Heart left ventricle (tissue), 13 donors: ENCODE data around the gene CCL5.

Source experiments
- CTCF ChIP-seq, 12 donors: fragments of 200-600 bp; sonication (generic) in 4 of 12; IDR thresholded peaks; one replicate each; pipeline versions ENCODE4 v1.5.0 to v1.8.0; 2018 to 2022; ENCODE audit warnings: antibody characterized with exemption in 12 of 12, mild to moderate bottlenecking in 5 of 12
- POLR2A ChIP-seq, 2 donors: fragments of 450-650 bp; IDR thresholded peaks; one replicate each; pipeline ENCODE4 v1.6.1; 2017; ENCODE audit warnings: antibody characterized with exemption in 2 of 2, mild to moderate bottlenecking in 2 of 2, moderate library complexity in 2 of 2
- donor health status: ischemic (EF 13 %, LVEDD 7.1; RV severe dilation, severe dysfunction).
- donor health status: DM: no; HTN: yes; CAD: no.
- donor health status: DM: no; HTN: no; CAD: no.
- donor health status: ischemic (EF 25% LVEDD 6.9; RV normal size, moderate dysfunction).
- donor health status: ischemic (EF 25% LVEDD 5.7; RV mildly dilated, moderate dysfunction).
- donor health status: ischemic (EF 35%, LVEDD 5.7; RV mildly dilated, moderate dysfunction).
- donor health status: nonischemic (EF 11% LVEDD 7.7; RV severe dilation, severe dysfunction).
- donor health status: DM: yes; HTN: yes; CAD: no.
- donor health status: PGD.
- donor health status: ischemic (EF 29% LVEDD 5.4; RV normal size, mild dysfunction).
- donor health status: nonischemic (EF 23%, LVEDD 6.1; RV moderate dilation, normal function).

DNA sequence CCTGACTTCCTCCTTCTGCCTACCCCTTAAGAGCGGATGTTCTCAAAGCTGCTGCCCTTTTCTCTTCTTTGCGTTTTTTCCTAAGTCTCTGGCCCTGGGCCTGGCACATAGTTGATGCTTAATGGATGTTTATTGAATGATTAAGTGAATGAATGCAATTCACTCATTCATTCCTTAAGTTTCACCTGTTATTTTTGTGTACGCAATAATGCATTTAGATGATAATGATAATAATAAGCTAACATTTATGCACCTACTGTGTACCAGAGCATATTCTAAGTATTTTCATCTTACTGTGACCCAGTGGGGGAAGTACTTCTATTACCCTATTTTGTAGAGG is 4.4 kb downstream of the CCL5 start:
- TF ChIP-seq CTCF (IDR thresholded peaks at IDR 0.05) (no peak), POLR2A (IDR thresholded peaks at IDR 0.05) (no peak)
